GM21447 (cell line): ENCODE measurements around the gene MAPK12.

Experiments used
- ATAC-seq: cut with Tn5 transposase; IDR thresholded peaks from one replicate; pipeline ENCODE4 v1.9.1; 2021; ENCODE audit not compliant: unreplicated experiment

MAPK12 gene

GRCh38 chr22:50253046-50253915 lies 8.2 kb downstream of the MAPK12 start:
- no peak for ATAC-seq

DNA sequence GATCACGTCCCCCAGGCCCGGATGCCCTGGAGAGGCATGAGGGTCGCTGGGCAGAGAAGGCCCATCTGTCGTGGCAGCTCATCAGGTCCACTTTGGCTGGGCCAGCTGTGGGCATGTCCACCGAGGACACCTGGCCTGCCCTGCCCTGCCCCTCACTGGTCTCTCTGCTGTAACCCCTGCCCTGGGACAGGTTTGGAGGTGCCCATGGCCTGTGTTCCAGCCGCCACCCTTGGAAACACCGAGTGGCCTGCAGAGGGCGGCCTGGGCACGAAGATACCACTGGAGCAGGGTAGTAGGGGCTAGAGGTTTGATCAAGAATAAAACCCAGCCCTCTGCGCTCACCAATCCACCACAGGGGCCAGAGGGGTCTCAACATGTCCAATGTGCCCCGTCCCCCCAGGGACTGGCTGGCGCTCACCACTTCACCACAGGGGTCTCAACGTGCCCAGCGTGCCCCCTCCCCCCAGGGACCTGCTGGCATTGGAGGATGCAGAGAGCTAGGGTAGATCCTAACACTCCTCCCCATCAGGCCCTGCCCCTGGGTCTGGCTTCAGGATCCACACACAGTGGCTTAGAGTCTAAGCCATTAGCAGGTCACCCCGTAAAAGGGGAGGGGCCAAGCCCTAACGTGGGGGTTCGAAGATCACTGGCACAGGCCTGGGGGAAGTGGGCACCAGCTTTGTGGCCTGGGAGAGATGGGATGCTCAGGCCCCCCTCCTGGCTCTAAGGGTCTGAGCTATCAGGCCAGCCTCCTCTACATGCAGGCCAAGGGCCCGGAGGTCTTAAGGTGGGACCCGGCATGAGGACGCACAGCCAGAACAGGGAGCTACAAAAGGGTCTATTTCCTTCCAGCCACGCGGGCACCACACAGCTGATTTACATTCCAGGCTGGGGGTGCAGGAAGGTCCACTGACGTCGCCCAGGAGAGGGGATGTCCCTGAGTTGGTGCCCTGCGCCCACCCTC lies 9.1 kb downstream of the MAPK12 start:
- ATAC-seq: no peak

GRCh38 chr22:50251477-50252081 lies 9.9 kb downstream of the MAPK12 start:
- no peak for ATAC-seq

DNA sequence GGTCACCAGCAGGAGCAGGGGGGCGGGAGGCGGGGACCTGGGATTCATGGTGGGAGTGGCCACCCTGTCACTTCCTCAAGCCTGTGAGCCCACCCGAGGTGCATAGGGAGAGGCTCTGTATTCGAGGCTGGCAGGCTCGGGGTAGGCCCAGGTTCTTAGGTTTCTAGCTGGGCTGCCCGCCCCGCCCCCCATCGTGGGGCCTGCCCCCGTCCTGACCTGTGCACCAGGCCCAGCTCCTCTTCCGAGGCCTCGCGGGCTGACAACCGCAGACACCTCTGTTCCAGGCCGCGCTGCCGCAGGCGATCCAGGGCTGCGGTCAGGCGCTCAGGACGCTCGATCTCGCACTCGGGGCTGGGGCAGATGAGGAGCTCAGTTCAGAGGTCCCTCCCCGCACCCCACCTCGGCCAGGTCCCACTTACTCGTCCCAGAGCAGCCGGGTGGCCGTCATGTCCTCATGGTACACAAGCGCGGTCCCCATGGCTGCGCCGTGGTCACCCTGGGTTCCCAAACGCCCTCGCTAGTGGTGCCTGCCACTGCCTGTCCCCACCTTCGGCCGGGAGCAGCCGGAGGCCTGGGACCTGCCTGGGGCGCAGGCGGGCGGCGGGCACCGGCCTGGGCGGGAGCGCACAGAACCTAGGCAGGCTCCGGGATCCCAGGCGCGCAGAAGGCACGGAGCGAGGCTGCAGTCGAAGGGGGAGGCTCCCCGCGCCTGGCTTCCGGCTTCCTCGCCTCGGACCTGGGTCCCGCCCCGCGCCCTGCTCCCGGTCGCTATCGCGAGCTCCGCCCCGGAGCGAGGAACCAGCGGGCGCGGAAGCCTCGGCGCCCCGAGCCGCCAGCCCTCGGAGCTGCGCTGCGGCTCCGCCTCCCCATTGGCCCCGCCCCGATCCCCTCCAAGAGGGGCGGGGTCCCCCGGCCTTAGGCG lies 10.7 kb downstream of the MAPK12 start, which contains the start of gene HDAC10:
Gene HDAC10 (minus strand): TSS at position 711 of the 922 bp plus-strand sequence. CDS start 233 bp downstream, at position 478.
- ATAC-seq: peak; percentile 63

DNA sequence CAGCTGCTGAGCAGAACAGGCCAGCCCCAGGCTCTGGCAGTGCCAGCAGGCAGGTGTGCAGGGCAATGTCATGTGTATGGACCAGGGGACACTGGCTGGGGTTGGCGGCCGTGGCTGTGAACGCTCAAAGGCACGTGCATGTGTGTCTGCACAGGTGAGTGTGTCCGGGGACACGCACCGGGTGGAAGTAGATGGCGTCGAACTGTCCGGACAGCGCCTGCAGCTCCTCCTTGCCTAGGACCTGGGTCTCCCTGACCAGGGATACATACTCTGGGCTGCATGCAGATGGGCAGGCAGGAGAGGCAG lies 11.3 kb downstream of the MAPK12 start:
- no peak for ATAC-seq

DNA sequence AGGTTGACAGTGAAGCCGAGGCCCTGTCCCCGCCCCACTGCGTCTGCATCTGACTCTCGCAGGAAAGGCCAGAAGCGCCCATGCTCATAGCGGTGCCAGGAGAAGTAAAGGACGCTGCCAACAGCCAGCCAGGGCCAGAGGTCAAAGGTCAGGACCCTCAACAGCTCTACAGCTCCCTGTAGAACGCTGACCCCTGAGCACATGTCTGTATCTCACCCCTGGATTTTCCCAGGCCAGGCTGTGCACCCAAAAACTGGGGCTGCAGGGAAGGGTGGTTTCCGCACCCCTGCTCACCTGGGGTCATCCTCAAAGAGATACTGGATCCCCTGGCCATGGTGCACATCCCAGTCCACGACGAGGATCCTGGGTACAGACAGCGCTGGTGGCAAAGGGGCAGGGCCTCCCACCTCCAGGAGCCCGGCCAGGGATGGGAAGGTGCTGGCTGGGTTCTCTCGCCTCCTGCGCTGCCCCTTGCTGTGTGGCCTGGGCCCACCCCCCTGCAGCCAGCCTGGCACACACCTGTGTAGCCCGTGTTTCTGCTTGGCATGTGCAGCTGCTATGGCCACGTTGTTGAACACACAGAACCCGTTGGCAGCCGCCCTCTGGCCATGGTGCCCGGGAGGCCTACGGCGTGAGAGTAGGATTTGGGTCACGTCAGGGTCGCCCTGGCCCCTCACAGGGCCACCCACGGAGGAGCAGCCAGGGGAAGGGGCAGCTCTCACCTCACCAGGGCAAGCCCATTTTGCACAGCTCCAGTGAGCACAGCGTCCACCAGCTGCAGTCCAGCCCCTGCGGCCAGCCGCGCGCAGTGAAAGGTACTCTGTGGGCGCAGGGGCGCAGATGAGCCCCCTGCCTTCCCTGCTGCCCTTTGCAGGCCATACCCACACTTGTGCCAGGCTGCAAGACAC lies 11.9 kb downstream of the MAPK12 start:
- no peak for ATAC-seq

DNA sequence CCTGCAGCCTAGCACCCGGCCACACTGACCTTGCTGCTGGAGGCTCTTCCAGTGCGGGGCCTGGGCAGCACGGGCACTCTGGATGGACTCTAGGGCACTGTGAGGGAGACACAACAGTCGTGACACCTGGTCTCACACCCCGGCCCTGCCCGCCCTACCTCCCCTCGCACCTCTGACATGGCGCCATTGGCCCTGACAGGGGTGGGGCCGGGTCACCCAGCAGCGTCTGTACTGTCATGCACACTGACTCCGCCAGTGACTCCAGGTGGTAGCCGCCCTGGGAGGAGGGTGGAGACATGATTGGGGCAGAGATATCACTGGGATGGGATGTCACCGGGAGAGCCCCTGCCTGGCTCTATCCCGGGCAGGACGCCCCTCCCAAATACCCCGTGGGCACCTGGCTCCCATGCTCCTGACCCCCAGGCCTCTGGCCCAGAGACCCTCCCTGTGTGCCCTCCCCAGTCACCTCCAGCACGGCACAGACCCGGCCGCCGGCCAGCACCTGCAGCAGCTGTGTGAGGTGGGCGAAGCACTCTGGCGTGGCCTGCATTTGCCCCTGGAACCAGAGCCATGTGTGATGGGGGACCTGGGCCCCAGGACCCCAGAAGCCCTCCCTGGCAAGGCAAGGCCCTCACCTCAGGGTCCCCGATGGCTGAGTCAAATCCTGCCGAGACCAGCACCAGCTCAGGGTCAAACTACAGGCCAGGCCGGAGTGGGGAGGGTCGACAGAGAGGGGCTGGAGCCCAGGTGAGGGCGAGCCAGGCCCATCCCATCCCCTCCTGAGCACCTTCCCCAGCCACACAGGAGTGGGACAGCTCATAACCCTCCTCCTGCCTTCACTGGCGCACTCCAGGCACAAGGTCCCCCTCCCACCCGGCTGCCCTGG lies 13.0 kb downstream of the MAPK12 start:
- no peak for ATAC-seq

DNA sequence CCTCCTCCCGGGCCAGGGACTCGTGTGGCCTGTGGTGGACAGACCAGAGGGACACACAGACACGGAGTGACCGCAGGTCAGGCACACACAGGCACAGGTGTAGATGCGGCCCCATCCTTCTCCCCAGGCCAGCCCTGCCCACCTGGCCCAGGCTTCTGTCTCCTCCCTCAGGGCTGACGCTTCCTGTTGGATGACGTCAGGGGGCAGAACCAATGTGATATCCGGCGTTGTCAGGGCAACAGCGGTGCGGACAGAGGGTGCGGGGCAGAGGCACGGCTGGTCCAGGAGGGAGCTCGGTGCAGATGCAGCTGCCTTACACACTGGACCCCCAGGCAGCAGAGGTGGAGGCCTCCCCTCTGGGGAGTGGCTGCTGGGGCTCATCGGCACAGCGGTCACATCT lies 13.7 kb downstream of the MAPK12 start:
- ATAC-seq: no peak

DNA sequence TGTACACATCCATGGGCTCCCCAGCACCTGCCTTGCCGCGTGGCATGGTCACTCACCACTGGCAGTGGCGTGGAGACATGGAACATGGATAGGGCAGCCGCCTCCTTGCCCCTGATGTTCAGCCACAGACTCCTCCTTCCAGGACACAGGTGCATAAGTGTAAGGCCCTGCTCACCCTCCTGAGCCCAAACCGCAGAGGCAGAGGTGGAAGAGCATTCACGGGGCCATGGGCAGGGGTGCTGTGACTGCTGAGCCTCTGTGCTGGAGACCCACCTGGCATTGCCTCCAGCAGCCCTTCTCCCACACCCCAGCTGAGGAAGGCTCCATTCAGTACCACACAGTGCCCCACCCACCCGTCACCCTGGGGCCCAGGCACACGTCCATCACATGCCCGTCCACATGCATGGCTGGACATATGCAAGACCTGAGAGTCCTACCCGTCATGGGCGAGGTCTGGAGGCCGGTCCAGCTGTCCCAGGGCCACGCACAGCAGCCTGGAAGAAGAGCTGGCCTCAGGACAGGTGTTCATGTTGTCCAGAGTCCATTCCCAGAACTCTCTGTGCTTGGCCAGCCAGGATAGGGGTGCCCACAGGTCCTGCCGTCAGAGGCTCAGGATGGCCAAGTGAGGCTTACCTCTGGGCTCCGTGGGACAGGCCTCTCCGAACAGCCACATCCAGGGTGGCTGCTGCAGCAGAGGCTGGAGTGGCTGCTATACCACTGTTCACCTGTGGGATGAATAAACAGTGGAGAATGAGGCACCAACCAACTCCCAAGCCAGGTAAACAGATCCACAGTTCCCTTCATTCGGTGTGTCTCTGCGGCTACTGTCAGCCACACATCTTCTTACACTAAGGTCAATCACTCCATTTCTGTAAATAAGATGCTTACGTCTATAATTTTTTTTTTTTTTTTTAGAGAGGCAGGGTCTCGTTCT lies 15.0 kb downstream of the MAPK12 start:
- no peak for ATAC-seq

- peak; percentile 2 for ATAC-seq
These were observed 16.0 kb downstream of the MAPK12 start for GRCh38 chr22:50245214-50246072.

GRCh38 chr22:50244420-50245213 lies 16.9 kb downstream of the MAPK12 start, which contains the start of gene TUBGCP6:
TSS of gene TUBGCP6 (minus strand) at chr22:50245023. CDS start at chr22:50244459, 564 bp downstream.
- ATAC-seq: peak; percentile 63

DNA sequence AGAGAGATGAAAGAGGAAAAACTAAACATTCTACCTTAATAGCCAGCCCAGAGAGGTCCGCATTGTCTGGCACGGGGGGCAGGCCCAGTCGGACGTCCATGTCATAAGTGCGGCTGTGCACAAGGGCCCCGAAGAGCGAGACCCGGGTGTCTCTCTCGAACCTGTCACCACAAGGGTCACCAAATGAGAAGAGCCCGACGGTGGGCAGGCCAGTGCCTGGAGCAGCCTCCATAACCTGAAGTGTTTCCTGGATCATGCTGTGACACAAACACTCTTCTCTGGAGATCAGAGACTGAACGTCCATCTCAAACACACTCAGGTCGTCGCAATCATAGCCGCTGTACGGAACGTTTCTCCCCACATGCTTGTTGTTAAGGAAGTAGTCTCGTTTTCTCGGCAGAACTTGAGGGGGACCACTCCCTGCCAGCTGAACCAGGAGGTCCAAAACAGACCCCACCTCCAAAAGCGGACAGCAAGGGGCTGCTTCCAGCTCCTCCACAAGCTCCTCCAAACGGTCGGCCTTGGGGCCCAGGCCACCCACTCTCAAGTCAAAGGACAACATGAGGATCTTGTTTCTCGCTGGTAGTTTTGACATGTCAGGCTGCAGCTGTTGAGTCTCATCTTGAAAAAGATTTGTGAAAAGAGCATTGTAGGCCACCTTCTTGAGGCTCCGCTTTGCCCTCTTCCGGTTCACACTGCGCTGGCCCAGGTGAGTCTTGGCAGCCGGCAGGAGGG lies 17.6 kb downstream of the MAPK12 start:
- no peak for ATAC-seq

- ATAC-seq: no peak
These were observed 19.0 kb downstream of the MAPK12 start for GRCh38 chr22:50242406-50242949.

GRCh38 chr22:50238755-50239154 lies 22.7 kb downstream of the MAPK12 start:
- ATAC-seq: no peak
